ENCODE results near the gene KIAA0825.
A peak's percentile ranks its signal among the peaks of the same experiment; 100 is the strongest.
"Not testable (repeated sequence)": the region's sequence is repeated elsewhere in the genome, so short reads cannot be mapped to it uniquely, and the experiment has no call there.

KIAA0825 gene

GRCh38 chr5:94175912-94176311 lies 442.5 kb downstream of the KIAA0825 start:
- DNase-seq (ENCODE audit: low read depth in 2 of 2): no peak

DNA sequence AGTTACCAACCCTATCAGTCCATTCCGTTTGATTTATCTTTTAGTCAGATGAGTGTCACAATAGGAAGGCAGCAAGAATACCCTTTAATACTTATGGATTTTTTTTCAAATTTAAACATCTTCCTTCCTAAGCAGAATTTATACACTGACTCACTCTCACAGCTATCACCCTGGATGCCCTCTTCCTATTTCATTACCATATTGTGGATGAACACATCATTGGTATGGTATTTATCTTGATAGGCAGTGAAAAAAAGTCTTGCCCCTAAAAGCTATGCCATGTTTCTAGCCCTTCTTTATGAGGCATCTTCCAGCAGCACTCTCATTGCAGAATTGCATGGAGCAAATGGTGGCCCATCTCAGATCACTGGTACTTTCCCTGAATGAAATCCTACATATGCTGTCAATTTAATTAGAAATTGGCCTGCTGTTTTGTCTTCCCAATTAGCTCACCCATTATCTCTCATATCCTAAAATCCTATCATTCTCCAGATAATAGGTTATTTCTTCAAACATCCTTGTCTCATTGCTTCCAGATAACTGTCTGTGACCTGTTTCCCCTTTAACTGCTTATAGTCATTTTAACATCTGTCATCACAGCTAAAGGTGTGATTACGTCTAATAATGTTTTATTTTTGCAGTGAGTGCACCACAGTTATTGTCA lies 443.5 kb downstream of the KIAA0825 start:
- no peak for DNase-seq (ENCODE audit: low read depth in 2 of 2)

DNA sequence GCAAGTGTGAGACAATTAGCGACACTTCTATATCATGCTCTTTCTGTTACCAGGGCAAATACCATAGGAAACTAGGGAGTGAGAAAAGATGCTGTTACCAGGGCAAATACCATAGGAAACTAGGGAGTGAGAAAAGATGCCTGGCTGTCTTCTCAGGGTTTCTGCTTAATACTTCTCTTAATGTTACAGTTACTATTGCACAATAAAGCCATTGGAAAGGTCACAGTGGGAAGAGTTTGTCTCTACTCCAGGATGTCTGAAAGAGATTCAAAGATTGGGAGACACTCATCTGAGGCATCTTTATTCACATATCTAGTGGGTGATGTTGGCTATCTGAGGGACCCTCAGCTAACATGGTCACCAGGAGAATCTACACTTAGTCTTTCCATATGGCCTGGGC lies 445.3 kb downstream of the KIAA0825 start:
- no peak for DNase-seq (ENCODE audit: low read depth in 2 of 2)

DNA sequence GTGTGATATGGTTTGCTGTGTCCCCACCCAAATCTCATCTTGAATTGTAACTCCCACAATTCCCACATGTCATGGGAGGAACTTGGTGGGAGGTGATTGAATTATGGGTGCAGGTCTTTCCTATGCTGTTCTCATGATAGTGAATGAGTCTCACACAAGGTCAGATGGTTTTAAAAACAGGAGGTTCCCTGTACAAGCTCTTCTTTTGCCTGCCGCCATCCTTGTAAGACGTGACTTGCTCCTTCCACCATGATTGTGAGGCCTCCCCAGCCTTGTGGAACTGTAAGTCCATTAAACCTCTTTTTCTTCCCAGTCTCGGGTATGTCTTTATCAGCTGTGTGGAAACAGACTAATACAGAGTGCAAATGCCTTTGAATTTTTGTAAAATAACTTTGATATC lies 447.3 kb downstream of the KIAA0825 start:
- DNase-seq (ENCODE audit: low read depth in 2 of 2): not testable (repeated sequence)

- not testable (repeated sequence) for DNase-seq (ENCODE audit: low read depth in 2 of 2)
Measured at GRCh38 chr5:94170158-94170557, 448.2 kb downstream of the KIAA0825 start.

DNA sequence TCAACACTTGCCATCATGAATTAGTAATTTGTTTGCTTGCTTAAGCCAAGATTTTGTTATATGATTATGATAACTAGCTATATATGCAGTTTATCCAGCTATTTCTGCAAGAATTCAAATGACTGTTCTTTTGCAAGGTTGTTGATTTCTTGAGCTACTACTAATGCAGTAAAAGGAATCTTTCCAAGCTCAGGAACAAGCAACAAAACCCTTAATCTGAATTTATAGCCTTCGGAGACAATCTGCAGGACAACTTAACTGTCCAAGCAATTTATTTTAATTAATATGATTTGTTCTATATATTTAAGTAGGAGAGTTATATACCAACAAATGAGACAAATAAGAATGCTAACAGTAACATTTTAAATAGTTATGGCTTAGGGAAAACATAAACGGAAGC lies 450.3 kb downstream of the KIAA0825 start:
- no peak for DNase-seq (ENCODE audit: low read depth in 2 of 2)

- no peak for DNase-seq (ENCODE audit: low read depth in 2 of 2)
Measured at GRCh38 chr5:94161801-94162200, 456.6 kb downstream of the KIAA0825 start.

GRCh38 chr5:94159144-94159543 lies 459.3 kb downstream of the KIAA0825 start:
- no peak for DNase-seq (ENCODE audit: low read depth in 2 of 2)

DNA sequence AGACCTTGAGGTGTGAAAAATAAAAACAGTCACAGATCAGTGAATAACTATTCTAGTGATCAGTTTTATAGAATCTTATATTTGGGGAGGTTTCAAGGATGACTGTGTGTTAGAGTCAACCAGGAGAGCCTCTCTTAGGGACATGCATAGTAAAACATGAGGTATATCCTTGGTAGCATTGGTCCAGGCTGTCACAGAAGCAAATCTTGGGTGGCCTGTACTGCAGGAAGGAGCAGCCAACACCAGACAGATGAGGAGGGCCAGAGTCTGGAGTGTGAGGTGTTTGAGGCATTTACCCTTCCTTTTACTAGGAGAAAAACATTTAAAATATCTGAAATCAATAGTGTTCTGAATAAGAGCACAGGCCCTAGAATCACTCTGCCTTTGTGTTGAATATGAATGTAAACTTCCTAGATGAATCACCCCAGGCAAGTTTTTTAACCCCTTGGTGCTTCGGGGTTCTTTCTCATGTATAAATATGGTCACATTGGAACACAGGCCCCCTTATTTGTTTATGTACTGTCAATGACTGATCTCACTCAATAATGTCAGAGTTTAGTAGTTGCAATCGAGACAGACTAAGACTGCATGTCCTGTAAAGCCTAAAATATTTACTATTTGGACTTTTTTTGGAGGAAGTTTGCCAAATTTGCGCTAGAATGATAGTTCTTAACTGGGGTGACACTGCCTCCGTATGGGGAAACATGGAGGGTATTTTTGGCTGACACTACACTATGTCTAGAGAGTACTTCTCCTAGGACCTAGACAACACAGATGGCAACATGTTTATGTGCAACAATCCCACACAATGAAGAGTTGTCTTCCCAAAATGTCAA lies 460.5 kb downstream of the KIAA0825 start:
- no peak for DNase-seq (ENCODE audit: low read depth in 2 of 2)

DNA sequence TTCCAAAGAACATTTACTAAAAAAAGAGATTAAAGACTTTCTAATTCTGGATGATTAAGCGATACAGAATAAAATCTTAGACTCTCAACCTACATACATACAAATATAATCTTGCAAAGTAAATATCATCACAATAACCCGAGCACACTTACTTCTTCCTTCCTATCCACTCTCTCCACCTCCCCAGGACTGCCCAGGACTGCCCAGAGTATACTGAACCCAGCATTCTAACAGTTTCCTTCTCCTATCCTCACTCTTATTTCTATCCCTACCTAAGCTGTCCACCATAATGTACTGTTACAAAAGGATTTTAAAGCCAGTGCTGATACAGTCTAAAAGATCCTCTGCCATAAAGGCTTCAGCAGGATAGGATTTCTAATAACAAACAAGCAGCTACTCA lies 463.7 kb downstream of the KIAA0825 start:
- no peak for DNase-seq (ENCODE audit: low read depth in 2 of 2)

DNA sequence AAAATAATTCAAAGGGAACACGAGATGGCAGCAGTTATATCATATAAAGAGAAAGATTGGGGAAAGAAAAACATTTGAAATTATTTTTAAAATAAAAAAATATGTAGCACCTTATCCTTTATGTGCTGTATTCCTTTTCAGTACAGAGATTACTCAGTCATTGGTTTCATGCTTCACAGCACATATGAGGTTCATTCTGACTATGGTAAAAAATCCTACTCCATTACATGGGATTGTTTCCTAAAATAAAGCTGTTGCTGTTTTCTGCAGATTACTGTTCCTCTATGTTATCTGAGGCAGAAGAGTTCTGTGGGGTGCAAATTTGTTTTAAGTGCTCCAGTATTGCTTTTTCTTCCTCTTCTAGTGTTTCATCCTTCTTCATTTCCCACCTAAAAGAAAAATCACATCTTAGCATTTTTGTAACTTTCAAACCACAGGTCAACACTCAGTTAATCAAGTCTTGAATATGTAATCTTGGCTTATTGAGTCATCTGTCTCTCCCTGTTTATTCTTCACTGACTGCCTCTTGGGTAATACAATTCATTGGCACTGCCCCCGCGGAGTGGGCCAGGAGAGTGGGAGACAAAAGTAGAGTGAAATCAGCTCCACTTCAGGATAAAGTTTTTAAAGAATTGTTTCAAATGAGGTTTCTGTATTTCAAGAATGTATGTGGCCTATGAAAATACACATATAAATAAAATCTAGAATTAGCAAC lies 464.5 kb downstream of the KIAA0825 start:
- no peak for DNase-seq (ENCODE audit: low read depth in 2 of 2)

DNA sequence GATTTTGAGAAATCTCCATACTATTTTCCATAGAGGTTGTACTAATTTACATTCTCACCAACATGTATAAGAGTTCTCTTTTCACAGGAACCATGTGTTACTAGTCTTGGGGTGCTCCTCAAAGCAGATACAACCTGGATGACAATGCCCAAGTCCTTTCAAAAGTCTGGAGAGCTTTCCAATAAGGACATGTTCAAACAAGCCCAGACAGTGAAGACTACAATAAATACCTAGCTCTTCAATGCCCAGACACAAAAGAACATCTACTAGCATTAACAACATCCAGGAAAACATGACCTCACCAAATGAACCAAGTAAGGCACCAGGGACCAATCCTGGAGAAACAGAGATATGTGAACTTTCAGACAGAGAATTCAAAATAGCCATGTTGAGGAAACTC lies 474.8 kb downstream of the KIAA0825 start:
- not testable (repeated sequence) for DNase-seq (ENCODE audit: low read depth in 2 of 2)

DNA sequence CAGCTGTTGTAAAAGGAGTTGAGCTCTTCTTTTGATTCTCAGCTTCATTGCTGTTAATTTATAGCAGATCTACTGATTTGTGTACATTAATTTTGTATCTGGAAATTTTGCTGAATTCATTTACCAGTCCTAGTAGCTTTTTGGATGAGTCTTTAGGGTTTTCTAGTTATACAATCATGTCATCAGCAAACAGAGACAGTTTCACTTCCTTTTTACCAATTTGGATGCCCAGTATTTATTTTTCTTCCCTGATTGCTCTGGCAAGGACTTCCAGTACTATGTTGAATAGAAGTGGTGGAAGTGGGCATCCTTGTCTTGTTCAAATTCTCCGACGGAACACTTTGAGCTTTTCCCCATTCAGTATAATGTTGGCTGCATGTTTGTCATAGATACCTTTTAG lies 478.1 kb downstream of the KIAA0825 start:
- DNase-seq (ENCODE audit: low read depth in 2 of 2): no peak

- no peak for DNase-seq (ENCODE audit: low read depth in 2 of 2)
Measured at GRCh38 chr5:94130077-94130476, 488.3 kb downstream of the KIAA0825 start.

- DNase-seq (ENCODE audit: low read depth in 2 of 2): no peak
Measured at GRCh38 chr5:94125107-94125506, 493.3 kb downstream of the KIAA0825 start.

- DNase-seq (ENCODE audit: low read depth in 2 of 2): not testable (repeated sequence)
Measured at GRCh38 chr5:94116317-94116716, 502.1 kb downstream of the KIAA0825 start.

- DNase-seq (ENCODE audit: low read depth in 2 of 2): no peak
Measured at GRCh38 chr5:94113087-94113486, 505.3 kb downstream of the KIAA0825 start.

DNA sequence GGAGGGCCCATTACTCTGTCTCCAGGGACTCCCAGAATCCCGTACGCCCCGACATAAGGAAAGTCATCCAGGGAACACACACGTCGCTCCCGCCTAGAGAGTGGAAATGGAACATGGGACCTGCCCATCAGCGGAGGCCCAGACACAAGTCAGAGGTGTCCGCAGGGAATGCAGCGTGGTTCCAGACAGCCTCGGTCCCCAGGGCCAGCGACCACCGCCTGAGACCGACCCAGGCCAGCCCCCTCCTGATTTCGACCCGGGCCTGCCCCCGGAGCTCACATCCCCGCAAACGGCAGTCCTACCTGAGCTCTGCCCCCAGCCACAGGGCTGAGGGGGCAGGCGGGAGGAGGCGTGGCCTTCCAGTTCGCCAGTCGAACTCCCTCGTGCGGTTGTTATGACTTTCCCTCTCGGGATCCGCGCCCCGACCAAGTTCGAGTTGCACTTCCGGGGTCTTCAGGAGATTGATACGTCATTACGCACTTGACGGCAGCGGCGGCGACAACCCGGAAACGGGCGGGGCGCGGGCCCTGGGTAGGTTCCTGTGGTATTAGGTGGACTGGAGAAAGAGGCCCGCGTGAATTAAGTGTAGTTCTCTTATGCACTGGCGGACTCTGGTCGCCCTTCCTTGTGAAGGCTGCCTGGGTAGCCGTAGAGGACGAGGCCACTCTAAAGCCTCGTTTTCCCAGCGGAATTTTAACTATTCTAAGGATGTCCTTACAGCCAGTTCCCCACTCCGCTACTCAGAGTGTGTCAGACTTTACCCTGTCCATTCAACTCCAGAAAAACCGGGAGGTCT lies 507.0 kb downstream of the KIAA0825 start:
- peak; percentile 83 to 89 for DNase-seq (ENCODE audit: low read depth in 2 of 2)

- no peak for DNase-seq (ENCODE audit: low read depth in 2 of 2)
Measured at GRCh38 chr5:94103514-94104245, 514.7 kb downstream of the KIAA0825 start.
